Suprapubic skin (tissue), 4 donors: ENCODE measurements around the gene PARD6B. TPM values are rescaled to one million over a fixed set of nuclear protein-coding genes. Genes with fewer than 3 reads are reported as not detected.

Experiments used
- DNase-seq, 2 donors: peaks; one replicate each; pipeline ENCODE4 v3.0.0-alpha.2; 2019; ENCODE audit warnings: low spot score in 2 of 2
- H3K27ac ChIP-seq: fragments of 200-600 bp; sonication (generic); one replicate; pipeline ENCODE4 v1.5.1; 2019
- H3K27me3 ChIP-seq: fragments of 200-600 bp; sonication (generic); one replicate; pipeline ENCODE4 v1.5.1; 2019
- H3K36me3 ChIP-seq: fragments of 200-600 bp; sonication (generic); one replicate; pipeline ENCODE4 v1.5.1; 2019
- H3K4me1 ChIP-seq: fragments of 200-600 bp; sonication (generic); one replicate; pipeline ENCODE4 v1.5.1; 2019
- H3K4me3 ChIP-seq: fragments of 200-600 bp; sonication (generic); one replicate; pipeline ENCODE4 v1.5.1; 2019; ENCODE audit warnings: mild to moderate bottlenecking
- H3K9me3 ChIP-seq: fragments of 200-600 bp; sonication (generic); one replicate; pipeline ENCODE4 v1.5.1; 2019
- CTCF ChIP-seq, 2 donors: fragments of 200-600 bp in 1 of 2; fragments of 450-650 bp in 1 of 2; sonication (generic) in 1 of 2; IDR thresholded peaks; one replicate each; pipeline ENCODE4 v1.5.1; 2016 to 2019; ENCODE audit warnings: antibody characterized with exemption in 2 of 2, mild to moderate bottlenecking in 1 of 2, moderate library complexity in 1 of 2
- EP300 ChIP-seq: sonication (generic); formaldehyde crosslinking; IDR thresholded peaks from one replicate; pipeline ENCODE4 v1.6.1; 2017; ENCODE audit warnings: antibody characterized with exemption
- POLR2A ChIP-seq, 2 donors: fragments of 450-650 bp; IDR thresholded peaks; one replicate each; pipeline ENCODE4 v1.6.1; 2017; ENCODE audit warnings: antibody characterized with exemption in 2 of 2, mild to moderate bottlenecking in 2 of 2, moderate library complexity in 2 of 2
- POLR2AphosphoS5 ChIP-seq, 3 donors: sonication (generic); formaldehyde crosslinking; IDR thresholded peaks; one replicate each; pipeline ENCODE4 v1.6.1; 2017; ENCODE audit warnings: antibody characterized with exemption in 3 of 3
- WGBS: methylation state at CpG from one replicate; pipeline ENCODE4 v1.1.5; 2018; 5-methylcytosine and 5-hydroxymethylcytosine counted together
- total RNA-seq, 4 donors: library from RNA; depleted of rRNA; stranded (reverse); fragments of >200 nt; gene quantifications; one replicate each; pipeline ENCODE4 v1.1.0, GENCODE V29; 2016

The PARD6B gene
- total RNA-seq, 4 donors from 2014 or later: 7.6 to 10.3 (median 8.4) TPM

DNA sequence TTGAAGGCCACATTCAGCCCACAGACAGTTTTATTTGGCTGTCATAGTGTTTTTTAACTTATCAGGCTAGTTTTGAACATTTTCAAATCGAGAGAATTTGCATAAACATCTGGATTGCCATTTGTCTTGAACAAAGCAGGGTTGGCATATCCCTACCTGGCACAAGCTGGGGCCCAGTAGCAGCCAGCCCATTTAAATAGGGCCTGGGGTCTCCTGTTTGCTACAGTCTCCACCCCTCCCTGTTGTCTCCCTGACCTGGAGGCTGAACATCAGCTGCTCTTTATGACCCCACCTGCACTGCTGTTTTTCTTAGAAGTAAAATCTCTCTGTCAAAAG is 73.9 kb downstream of the PARD6B start:
- no peak for DNase-seq
- no peaks in the 10 kb centered on the region for H3K9me3 ChIP-seq
- no peaks in the 10 kb centered on the region for H3K27me3 ChIP-seq
- no peak for TF ChIP-seq EP300
- no peak for TF ChIP-seq POLR2A (IDR thresholded peaks at IDR 0.05)
- TF ChIP-seq POLR2AphosphoS5 (IDR thresholded peaks at IDR 0.05): no peak
- no peak for TF ChIP-seq CTCF (IDR thresholded peaks at IDR 0.05)
- 71% methylated on average over 1 of the region's 1 CpG for WGBS
- no peaks in the 10 kb centered on the region for H3K4me1 ChIP-seq
- no peak overlapping the region for H3K4me3 ChIP-seq
- no peaks in the 10 kb centered on the region for H3K36me3 ChIP-seq
- no peak overlapping the region for H3K27ac ChIP-seq

DNA sequence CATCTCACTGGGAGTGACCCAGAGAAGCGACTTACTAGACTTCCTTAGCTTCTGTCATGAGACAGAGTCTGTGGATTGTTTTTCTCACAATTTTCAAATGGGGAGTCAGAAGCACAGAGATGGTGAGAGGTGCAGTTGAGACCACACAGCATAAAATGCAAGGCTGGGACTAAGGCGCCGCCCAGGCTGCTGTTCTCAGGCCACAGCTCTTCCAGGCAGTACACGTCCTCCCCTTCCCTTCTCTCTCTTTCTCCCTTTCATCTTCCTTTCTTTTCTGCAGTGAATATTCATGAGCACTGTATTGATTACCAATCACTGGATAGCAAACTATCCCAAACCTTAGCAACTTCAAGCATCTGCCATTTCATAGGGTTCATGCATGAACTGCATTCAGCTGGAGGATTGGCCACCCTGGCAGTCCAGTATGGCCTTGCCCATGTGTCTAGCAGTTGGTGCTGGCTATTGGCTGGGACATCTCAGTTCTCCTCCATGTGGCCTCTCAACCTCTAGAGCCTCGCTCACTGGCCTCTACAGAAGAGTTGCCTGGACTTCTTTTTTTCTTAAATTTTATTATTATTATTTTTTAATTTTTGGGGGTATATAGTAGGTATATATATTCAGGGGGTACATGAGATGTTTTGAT is 74.9 kb downstream of the PARD6B start:
- H3K4me3 ChIP-seq: no peak overlapping the region
- no peaks in the 10 kb centered on the region for H3K36me3 ChIP-seq
- no peak overlapping the region for H3K27ac ChIP-seq
- no peak for TF ChIP-seq EP300
- TF ChIP-seq CTCF (IDR thresholded peaks at IDR 0.05): no peak
- TF ChIP-seq POLR2AphosphoS5 (IDR thresholded peaks at IDR 0.05): no peak
- TF ChIP-seq POLR2A (IDR thresholded peaks at IDR 0.05): no peak
- 88% methylated on average over 5 of the region's 5 CpGs for WGBS
- no peaks in the 10 kb centered on the region for H3K9me3 ChIP-seq
- H3K4me1 ChIP-seq: no peaks in the 10 kb centered on the region
- DNase-seq: no peak
- no peaks in the 10 kb centered on the region for H3K27me3 ChIP-seq

Other genes with a start within 250 kb of the PARD6B start
- 10 to 100 TPM; 33.4 to 40.9 (median 36.2) TPM for gene PTPN1, start 221.2 kb upstream of the PARD6B start, total RNA-seq
- gene RIPOR3, start 40.0 kb upstream of the PARD6B start, total RNA-seq: 10 to 100 TPM in 1 of 4 donors, 1 to 10 TPM in 3; 3.3 to 10.1 (median 5.3) TPM
- 1 to 10 TPM in 3 of 4 donors, under 1 TPM in 1; 0.91 to 2.6 (median 1.2) TPM for gene BCAS4, start 63.5 kb downstream of the PARD6B start, total RNA-seq
- 10 to 100 TPM; 58.9 to 77.1 (median 72.6) TPM for gene ADNP, start 199.9 kb downstream of the PARD6B start, total RNA-seq
- 10 to 100 TPM; 30.5 to 54.3 (median 41.5) TPM for gene DPM1, start 227.0 kb downstream of the PARD6B start, total RNA-seq
- gene MOCS3, start 227.2 kb downstream of the PARD6B start, total RNA-seq: 1 to 10 TPM; 4.5 to 7.4 (median 6.5) TPM